Measurements from ENCODE around the gene CLCC1. TPM values are rescaled to one million over a fixed set of nuclear protein-coding genes. Genes with fewer than 3 reads are reported as not detected.

The CLCC1 gene
- total RNA-seq, 2 experiments from 2014 or later, result 14.3 to 15.2 TPM

DNA sequence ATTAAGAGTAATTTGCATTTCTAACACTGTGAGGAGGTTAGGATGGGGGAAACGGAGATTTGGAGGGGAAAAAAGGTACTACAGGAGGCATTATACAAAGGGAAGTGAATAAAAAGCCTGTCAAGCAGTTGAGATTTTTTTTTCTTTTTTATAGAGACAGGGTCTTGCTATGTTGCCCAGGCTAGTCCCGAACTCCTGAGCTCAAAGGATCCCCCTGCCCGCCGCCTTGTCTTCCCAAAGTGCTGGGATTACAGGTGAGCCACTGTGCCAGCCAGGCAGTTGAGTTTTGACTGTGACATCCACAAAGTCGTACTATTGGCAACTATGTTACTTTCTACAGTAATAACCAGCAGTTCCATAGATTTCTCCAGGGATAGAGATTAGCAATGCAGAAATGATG, 2.6 kb downstream of the CLCC1 start:
- ATAC-seq, result no peak
- no peaks in the 10 kb centered on the region for H3K9me3 Mint-ChIP-seq
- ChIA-PET POLR2A (interaction anchor here (1.2 kb wide), 1 partner anchor 41 kb away, joined by 4 read pairs; no protein-coding TSS in a partner anchor), CTCF (no interaction called here)
- H3K4me3 Mint-ChIP-seq, result no peak overlapping the region
- H3K27ac Mint-ChIP-seq, result no peak overlapping the region
- TF ChIP-seq, protein P1, sequence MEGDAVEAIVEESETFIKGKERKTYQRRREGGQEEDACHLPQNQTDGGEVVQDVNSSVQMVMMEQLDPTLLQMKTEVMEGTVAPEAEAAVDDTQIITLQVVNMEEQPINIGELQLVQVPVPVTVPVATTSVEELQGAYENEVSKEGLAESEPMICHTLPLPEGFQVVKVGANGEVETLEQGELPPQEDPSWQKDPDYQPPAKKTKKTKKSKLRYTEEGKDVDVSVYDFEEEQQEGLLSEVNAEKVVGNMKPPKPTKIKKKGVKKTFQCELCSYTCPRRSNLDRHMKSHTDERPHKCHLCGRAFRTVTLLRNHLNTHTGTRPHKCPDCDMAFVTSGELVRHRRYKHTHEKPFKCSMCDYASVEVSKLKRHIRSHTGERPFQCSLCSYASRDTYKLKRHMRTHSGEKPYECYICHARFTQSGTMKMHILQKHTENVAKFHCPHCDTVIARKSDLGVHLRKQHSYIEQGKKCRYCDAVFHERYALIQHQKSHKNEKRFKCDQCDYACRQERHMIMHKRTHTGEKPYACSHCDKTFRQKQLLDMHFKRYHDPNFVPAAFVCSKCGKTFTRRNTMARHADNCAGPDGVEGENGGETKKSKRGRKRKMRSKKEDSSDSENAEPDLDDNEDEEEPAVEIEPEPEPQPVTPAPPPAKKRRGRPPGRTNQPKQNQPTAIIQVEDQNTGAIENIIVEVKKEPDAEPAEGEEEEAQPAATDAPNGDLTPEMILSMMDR (IDR thresholded peaks at IDR 0.05), result no peak
- intact Hi-C loops (cut with micrococcal nuclease), result loop anchor here (10.0 kb wide), 1 partner anchor 154 kb away; the partner anchor contains the start of gene ELAPOR1
- peaks cover 30% of the 10 kb centered on the region for H3K36me3 Mint-ChIP-seq (ENCODE audit: low read depth)
- no peak for DNase-seq
- peaks cover 50% of the 10 kb centered on the region for H3K4me1 Mint-ChIP-seq (ENCODE audit: low read depth)
- H3K27me3 Mint-ChIP-seq, result peaks cover 2% of the 10 kb centered on the region

DNA sequence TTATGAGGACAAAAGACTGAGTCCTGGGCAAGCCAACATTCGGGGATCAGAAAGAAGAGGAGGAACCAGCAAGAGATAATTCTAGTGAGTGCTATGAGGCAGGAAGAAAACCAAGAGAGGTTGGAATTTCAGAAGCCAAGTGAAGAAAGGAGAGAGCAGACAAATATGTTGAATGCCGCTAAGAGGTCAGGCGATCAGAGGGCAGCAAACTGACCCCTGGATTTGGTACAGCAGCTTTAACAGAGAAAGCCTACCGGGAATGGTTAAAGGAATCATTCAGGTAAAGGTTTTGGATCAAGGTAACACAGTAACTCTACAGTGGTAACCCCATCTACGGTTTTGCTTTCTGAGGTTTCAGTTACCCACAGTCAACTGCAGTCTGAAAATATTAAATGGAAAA, 5.4 kb downstream of the CLCC1 start:
- Mint-ChIP-seq H3K4me1 (ENCODE audit: low read depth) (peaks cover 50% of the 10 kb centered on the region), H3K36me3 (ENCODE audit: low read depth) (peaks cover 52% of the 10 kb centered on the region), H3K4me3 (no peak overlapping the region), H3K27me3 (peaks cover 2% of the 10 kb centered on the region), H3K9me3 (no peaks in the 10 kb centered on the region), H3K27ac (no peak overlapping the region)
- ATAC-seq (no peak), DNase-seq (no peak)
- TF ChIP-seq, protein P1 (IDR thresholded peaks at IDR 0.05), result no peak
- POLR2A ChIA-PET, result no interaction called here
- intact Hi-C loops (cut with micrococcal nuclease), result no loop called here
- CTCF ChIA-PET, result interaction anchor here (1.0 kb wide), 1 partner anchor 142 kb away, joined by 3 read pairs; no protein-coding TSS in a partner anchor

DNA sequence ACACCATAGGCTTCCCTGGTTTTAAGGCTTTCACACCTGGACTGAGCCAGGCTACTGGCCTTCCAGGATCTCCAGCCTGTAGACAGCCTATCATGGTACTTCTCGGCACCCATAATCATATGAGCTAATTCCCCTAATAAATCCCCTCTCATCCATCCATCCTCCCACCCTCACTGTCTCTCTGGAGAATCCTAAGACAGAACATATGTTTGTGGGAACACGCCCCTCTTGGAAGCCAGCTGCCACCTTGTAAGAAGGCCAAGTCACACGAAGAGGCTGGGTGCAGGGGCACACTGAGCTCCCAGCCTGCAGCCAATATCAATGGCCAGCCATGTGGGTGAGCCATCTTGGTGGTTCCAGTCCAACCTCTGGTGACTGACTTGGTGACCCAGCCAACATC, 7.4 kb downstream of the CLCC1 start:
- peaks cover 41% of the 10 kb centered on the region for H3K4me1 Mint-ChIP-seq (ENCODE audit: low read depth)
- DNase-seq, result no peak
- no peaks in the 10 kb centered on the region for H3K9me3 Mint-ChIP-seq
- H3K27me3 Mint-ChIP-seq, result peaks cover 2% of the 10 kb centered on the region
- TF ChIP-seq, protein P1 (IDR thresholded peaks at IDR 0.05), result no peak
- ChIA-PET CTCF (interaction anchor here (2.7 kb wide), 1 partner anchor 8 kb away, joined by 8 read pairs; no protein-coding TSS in a partner anchor), POLR2A (no interaction called here)
- no peak for ATAC-seq
- H3K36me3 Mint-ChIP-seq (ENCODE audit: low read depth), result peaks cover 47% of the 10 kb centered on the region
- intact Hi-C loops (cut with micrococcal nuclease), result no loop called here
- no peak overlapping the region for H3K27ac Mint-ChIP-seq
- H3K4me3 Mint-ChIP-seq, result no peak overlapping the region

DNA sequence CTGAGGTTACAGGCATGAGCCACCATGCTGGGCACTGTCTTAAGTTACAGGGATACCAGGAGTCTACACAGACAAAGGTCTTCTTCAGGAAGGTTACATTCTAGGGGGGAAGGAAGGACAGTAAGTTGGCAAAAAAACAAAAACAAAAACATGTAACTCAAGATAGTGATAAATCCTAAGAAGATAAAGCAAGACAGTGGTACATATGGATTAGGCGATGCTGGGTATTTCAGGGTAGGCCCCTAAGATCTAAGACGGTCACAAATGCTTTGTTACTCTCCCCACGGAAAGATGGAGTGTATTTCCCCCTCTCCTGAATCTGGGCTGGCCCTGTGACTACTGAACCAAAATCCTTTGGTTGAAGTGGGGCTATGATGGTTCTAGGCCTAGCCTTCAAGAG, 8.2 kb downstream of the CLCC1 start:
- ATAC-seq (no peak), DNase-seq (no peak)
- intact Hi-C loops (cut with micrococcal nuclease), result no loop called here
- H3K36me3 Mint-ChIP-seq (ENCODE audit: low read depth), result peaks cover 39% of the 10 kb centered on the region
- H3K9me3 Mint-ChIP-seq, result no peaks in the 10 kb centered on the region
- TF ChIP-seq, protein P1 (IDR thresholded peaks at IDR 0.05), result no peak
- CTCF ChIA-PET, result interaction anchor here (2.7 kb wide), 1 partner anchor 8 kb away, joined by 8 read pairs; no protein-coding TSS in a partner anchor
- POLR2A ChIA-PET, result no interaction called here
- no peaks in the 10 kb centered on the region for H3K27me3 Mint-ChIP-seq
- no peak overlapping the region for H3K27ac Mint-ChIP-seq
- peaks cover 33% of the 10 kb centered on the region for H3K4me1 Mint-ChIP-seq (ENCODE audit: low read depth)
- no peak overlapping the region for H3K4me3 Mint-ChIP-seq

DNA sequence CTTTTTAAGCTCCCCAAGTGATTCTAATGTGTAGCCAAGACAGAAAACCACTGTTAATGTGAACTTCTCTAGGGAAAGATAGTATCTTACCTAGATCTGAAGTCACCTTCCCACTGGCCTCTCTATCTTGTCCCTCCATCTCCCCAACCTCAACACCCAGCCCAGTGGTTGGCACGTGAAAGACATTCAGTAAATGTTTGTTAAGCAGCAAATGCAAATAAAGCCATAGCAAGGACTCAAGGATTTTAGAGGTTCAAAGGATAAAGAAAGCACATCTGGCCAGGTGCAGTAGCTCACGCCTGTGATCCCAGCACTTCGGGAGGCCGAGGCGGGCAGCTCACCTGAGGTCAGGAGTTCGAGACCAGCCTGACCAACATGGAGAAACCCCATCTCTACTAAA, 9.8 kb downstream of the CLCC1 start:
- DNase-seq (no peak), ATAC-seq (no peak)
- intact Hi-C loops (cut with micrococcal nuclease), result no loop called here
- peaks cover 35% of the 10 kb centered on the region for H3K36me3 Mint-ChIP-seq (ENCODE audit: low read depth)
- TF ChIP-seq, protein P1 (IDR thresholded peaks at IDR 0.05), result no peak
- H3K4me3 Mint-ChIP-seq, result no peak overlapping the region
- no peak overlapping the region for H3K27ac Mint-ChIP-seq
- no peaks in the 10 kb centered on the region for H3K9me3 Mint-ChIP-seq
- H3K27me3 Mint-ChIP-seq, result no peaks in the 10 kb centered on the region
- H3K4me1 Mint-ChIP-seq (ENCODE audit: low read depth), result peaks cover 37% of the 10 kb centered on the region
- ChIA-PET POLR2A (interaction anchor here (1.5 kb wide), 1 partner anchor 21 kb away, joined by 3 read pairs; no protein-coding TSS in a partner anchor), CTCF (interaction anchor here (1.2 kb wide), 1 partner anchor 10 kb away, joined by 3 read pairs; the partner anchor contains the start of gene CLCC1)
